ENCODE measurements around the gene LRATD1.
"Not testable (repeated sequence)": the region's sequence is repeated elsewhere in the genome, so short reads cannot be mapped to it uniquely, and the experiment has no call there.

The LRATD1 gene

GRCh38 chr2:14632133-14632936, at the start of gene LRATD1:
LRATD1 (plus strand) TSS chr2:14632717; CDS start chr2:14633980, 1,263 bp downstream.
- DNase-seq = peak; percentile 12

GRCh38 chr2:14583059-14583458, 49.5 kb upstream of the LRATD1 start:
- no peak for DNase-seq

- DNase-seq = no peak
Observed at GRCh38 chr2:14583802-14584201, 48.7 kb upstream of the LRATD1 start.

- no peak for DNase-seq
Observed at GRCh38 chr2:14587119-14587518, 45.4 kb upstream of the LRATD1 start.

GRCh38 chr2:14601156-14601770, 31.3 kb upstream of the LRATD1 start:
- DNase-seq = no peak

- DNase-seq = no peak
Observed at GRCh38 chr2:14602309-14602708, 30.2 kb upstream of the LRATD1 start.

- no peak for DNase-seq
Observed at GRCh38 chr2:14603676-14604075, 28.8 kb upstream of the LRATD1 start.

- DNase-seq = no peak
Observed at GRCh38 chr2:14608245-14608644, 24.3 kb upstream of the LRATD1 start.

GRCh38 chr2:14614017-14614416, 18.5 kb upstream of the LRATD1 start:
- no peak for DNase-seq

GRCh38 chr2:14615121-14615520, 17.4 kb upstream of the LRATD1 start:
- DNase-seq = no peak

GRCh38 chr2:14615760-14616159, 16.8 kb upstream of the LRATD1 start:
- no peak for DNase-seq

GRCh38 chr2:14616342-14616741, 16.2 kb upstream of the LRATD1 start:
- no peak for DNase-seq

- no peak for DNase-seq
Observed at GRCh38 chr2:14616950-14617349, 15.6 kb upstream of the LRATD1 start.

- DNase-seq = no peak
Observed at GRCh38 chr2:14619441-14619840, 13.1 kb upstream of the LRATD1 start.

GRCh38 chr2:14621114-14621513, 11.4 kb upstream of the LRATD1 start:
- no peak for DNase-seq

- no peak for DNase-seq
Observed at GRCh38 chr2:14621906-14622549, 10.5 kb upstream of the LRATD1 start.

GRCh38 chr2:14622550-14622939, 10.0 kb upstream of the LRATD1 start:
- DNase-seq = not testable (repeated sequence)

- DNase-seq = no peak
Observed at GRCh38 chr2:14623237-14623636, 9.3 kb upstream of the LRATD1 start.

- DNase-seq = no peak
Observed at GRCh38 chr2:14626873-14627272, 5.6 kb upstream of the LRATD1 start.

GRCh38 chr2:14628901-14629300, 3.6 kb upstream of the LRATD1 start:
- DNase-seq = no peak

GRCh38 chr2:14631406-14632040, 994 bp upstream of the LRATD1 start:
- DNase-seq = no peak

- DNase-seq = no peak
Observed at GRCh38 chr2:14633061-14633460, 544 bp downstream of the LRATD1 start.

GRCh38 chr2:14633461-14634181, 1.1 kb downstream of the LRATD1 start:
- no peak for DNase-seq
